ENCODE measurements around the gene OPN5.

DNA sequence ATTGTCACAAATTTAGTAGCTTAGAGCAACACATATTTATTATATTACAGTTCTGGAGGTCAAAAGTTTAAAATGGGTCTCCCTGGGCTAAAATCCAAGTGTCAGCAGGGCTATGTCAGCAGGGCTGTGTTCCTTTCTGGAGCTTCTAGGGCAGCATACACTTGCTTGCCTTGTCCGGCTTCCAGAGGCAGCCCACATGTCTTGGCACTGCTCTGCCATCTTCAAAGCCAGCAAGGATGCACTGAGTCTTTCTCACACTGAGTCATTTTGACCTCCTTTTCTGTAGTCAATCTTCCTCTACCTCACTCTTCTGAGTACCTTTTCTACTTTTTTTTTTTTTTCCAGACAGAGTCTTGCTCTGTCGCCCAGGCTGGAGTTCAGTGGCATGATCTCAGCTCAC lies 44.4 kb upstream of the OPN5 start:
- TF ChIP-seq, protein P1, sequence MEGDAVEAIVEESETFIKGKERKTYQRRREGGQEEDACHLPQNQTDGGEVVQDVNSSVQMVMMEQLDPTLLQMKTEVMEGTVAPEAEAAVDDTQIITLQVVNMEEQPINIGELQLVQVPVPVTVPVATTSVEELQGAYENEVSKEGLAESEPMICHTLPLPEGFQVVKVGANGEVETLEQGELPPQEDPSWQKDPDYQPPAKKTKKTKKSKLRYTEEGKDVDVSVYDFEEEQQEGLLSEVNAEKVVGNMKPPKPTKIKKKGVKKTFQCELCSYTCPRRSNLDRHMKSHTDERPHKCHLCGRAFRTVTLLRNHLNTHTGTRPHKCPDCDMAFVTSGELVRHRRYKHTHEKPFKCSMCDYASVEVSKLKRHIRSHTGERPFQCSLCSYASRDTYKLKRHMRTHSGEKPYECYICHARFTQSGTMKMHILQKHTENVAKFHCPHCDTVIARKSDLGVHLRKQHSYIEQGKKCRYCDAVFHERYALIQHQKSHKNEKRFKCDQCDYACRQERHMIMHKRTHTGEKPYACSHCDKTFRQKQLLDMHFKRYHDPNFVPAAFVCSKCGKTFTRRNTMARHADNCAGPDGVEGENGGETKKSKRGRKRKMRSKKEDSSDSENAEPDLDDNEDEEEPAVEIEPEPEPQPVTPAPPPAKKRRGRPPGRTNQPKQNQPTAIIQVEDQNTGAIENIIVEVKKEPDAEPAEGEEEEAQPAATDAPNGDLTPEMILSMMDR (conservative IDR thresholded peaks at IDR 0.05; ENCODE audit: low read length) = no peak
- TF ChIP-seq EZH2phosphoT487 (IDR thresholded peaks at IDR 0.05; ENCODE audit: borderline replicate concordance) = no peak

Measured in Loucy (cell line).